ENCODE results near the gene CFAP91.

The CFAP91 gene

GRCh38 chr3:119746423-119746822 is 43.6 kb downstream of the CFAP91 start:
- DNase-seq = no peak

GRCh38 chr3:119747357-119747756 is 44.5 kb downstream of the CFAP91 start:
- DNase-seq = no peak

GRCh38 chr3:119748991-119749390 is 46.2 kb downstream of the CFAP91 start:
- DNase-seq = no peak

- no peak for DNase-seq
Measured at GRCh38 chr3:119751423-119751822, 48.6 kb downstream of the CFAP91 start.

All from NK-92 treated with Interleukin-12 subunit alpha and Interleukin-12 subunit beta, amount 100 ng/mL, for 24 hours (cell line).